Kidney (tissue), 14 donors: ENCODE results near the gene SCAI. TPM values are rescaled to one million over a fixed set of nuclear protein-coding genes. Genes with fewer than 3 reads are reported as not detected.

Experiments
- DNase-seq, 5 donors: peaks; one replicate each; pipeline ENCODE4 v3.0.0-alpha.2; 2013 to 2020
- FAIRE-seq: peaks from 2 replicates; lab custom pipeline; 2012; peaks lifted over from hg19 to GRCh38; lab: Jason Lieb, UNC
- H3K27ac ChIP-seq, 2 donors: one replicate each; pipeline ENCODE4 v1.7.0; 2013; ENCODE audit warnings: low read depth in 2 of 2, low read length in 2 of 2, inconsistent platforms in 1 of 2
- H3K27me3 ChIP-seq: one replicate; pipeline ENCODE4 v1.7.1; 2013; ENCODE audit warnings: low read length, inconsistent platforms; ENCODE audit not compliant: control insufficient read depth, insufficient read depth
- H3K36me3 ChIP-seq, 3 donors: one replicate each; pipeline versions ENCODE4 v1.7.0 to v1.7.1; 2013; ENCODE audit warnings: low read length in 3 of 3, control low read depth in 1 of 3, inconsistent platforms in 1 of 3; ENCODE audit not compliant: insufficient read depth in 3 of 3, control insufficient read depth in 2 of 3
- H3K4me1 ChIP-seq, 3 donors: one replicate each; pipeline versions ENCODE4 v1.7.0 to v1.7.1; 2013; ENCODE audit warnings: low read length in 3 of 3, inconsistent platforms in 1 of 3, low read depth in 1 of 3; ENCODE audit not compliant: control insufficient read depth in 2 of 3, insufficient read depth in 2 of 3
- H3K4me3 ChIP-seq, 3 donors: one replicate each; pipeline versions ENCODE4 v1.7.0 to v1.8.1; 2013; ENCODE audit warnings: low read length in 3 of 3, control low read depth in 1 of 3, inconsistent platforms in 1 of 3
- H3K9ac ChIP-seq, 3 donors: one replicate each; pipeline versions ENCODE4 v1.7.0 to v1.7.1; 2013; ENCODE audit warnings: low read length in 3 of 3, control low read depth in 1 of 3, inconsistent platforms in 1 of 3
- H3K9me3 ChIP-seq, 3 donors: one replicate each; pipeline versions ENCODE4 v1.7.0 to v1.7.1; 2013; ENCODE audit warnings: low read length in 3 of 3, control low read depth in 1 of 3, inconsistent platforms in 1 of 3; ENCODE audit not compliant: control insufficient read depth in 2 of 3, insufficient read depth in 1 of 3
- CTCF ChIP-seq: IDR thresholded peaks from 3 replicates; pipeline ENCODE4 v1.5.1; 2012; ENCODE audit warnings: mild to moderate bottlenecking, moderate library complexity, borderline replicate concordance; ENCODE audit not compliant: insufficient read depth; ENCODE audit errors: extremely low read depth
- intact Hi-C: fragments of 100-400 bp; cut with DNase I; formaldehyde crosslinking; loops from one replicate; pipeline ENCODE4 v1.11.1; 2022
- polyA plus RNA-seq: library from polyadenylated mRNA; stranded (reverse); fragments of 350-450 nt; fragmentation: Illumina TruSeq; extraction: RNeasy Lipid Tissue Mini Kit (QIAGEN cat#74804); gene quantifications from one replicate; pipeline ENCODE4 v1.2.3, GENCODE V29; 2014; ENCODE audit warnings: low read depth, low replicate concordance; ENCODE audit not compliant: insufficient read depth
- total RNA-seq: library from RNA; stranded (reverse); fragmentation: NEBNext Ultra II Directional; extraction: Animal tissue kit (Norgen Biotek cat#: 25700); gene quantifications from one replicate; pipeline ENCODE4 v1.2.1, GENCODE V29; 2021
- donor health status: control.
- donor health status: control.
- donor health status: control.
- donor health status: control.
- donor health status: control.
- donor health status: DM: yes; HTN: yes; CAD: no.
- donor health status: Normal renal cell carcinoma (clear cell type).

SCAI gene
- total and polyA plus RNA-seq, 2 donors from 2014 or later, result 1.4 to 6.9 TPM

- FAIRE-seq (no peak), DNase-seq (no peak)
- Histone ChIP-seq H3K27ac (no peak overlapping the region), H3K4me3 (no peak overlapping the region), H3K36me3 (peaks cover 4 to 18% (median 17%) of the 10 kb centered on the region in 3 donors), H3K9ac (no peak overlapping the region), H3K4me1 (no peaks in the 10 kb centered on the region), H3K9me3 (no peaks in the 10 kb centered on the region), H3K27me3 (no peaks in the 10 kb centered on the region)
- TF ChIP-seq CTCF, result no peak
- intact Hi-C loops, result no loop called here
Measured at GRCh38 chr9:124897570-124898460, 245.5 kb downstream of the SCAI start.

GRCh38 chr9:124894741-124895170 lies 248.6 kb downstream of the SCAI start:
- intact Hi-C loops, result no loop called here
- DNase-seq, result peak in 2 of 5 donors; percentile 21 to 60
- no peak for FAIRE-seq
- no peak overlapping the region for H3K4me3 ChIP-seq
- H3K27ac ChIP-seq, result no peak overlapping the region
- no peaks in the 10 kb centered on the region for H3K27me3 ChIP-seq
- H3K36me3 ChIP-seq, result peaks cover 4 to 30% (median 20%) of the 10 kb centered on the region in 3 donors
- no peaks in the 10 kb centered on the region for H3K4me1 ChIP-seq
- no peaks in the 10 kb centered on the region for H3K9me3 ChIP-seq
- no peak overlapping the region for H3K9ac ChIP-seq
- TF ChIP-seq CTCF, result no peak

GRCh38 chr9:124894035-124894740 lies 249.1 kb downstream of the SCAI start:
- Histone ChIP-seq H3K9me3 (no peaks in the 10 kb centered on the region), H3K4me3 (no peak overlapping the region), H3K27me3 (no peaks in the 10 kb centered on the region), H3K36me3 (peaks cover 4 to 31% (median 23%) of the 10 kb centered on the region in 3 donors), H3K9ac (no peak overlapping the region), H3K27ac (no peak overlapping the region), H3K4me1 (no peaks in the 10 kb centered on the region)
- peak in 1 of 5 donors; percentile 7 for DNase-seq
- intact Hi-C loops, result no loop called here
- FAIRE-seq, result no peak
- TF ChIP-seq CTCF, result no peak

Other genes with a start within 250 kb of the SCAI start
- gene GOLGA1, start 202.4 kb downstream of the SCAI start, total RNA-seq, result 21.0 TPM
- 6.2 TPM for gene GOLGA1, start 202.4 kb downstream of the SCAI start, polyA plus RNA-seq
- 43.9 TPM for gene PPP6C, start 46.3 kb upstream of the SCAI start, total RNA-seq
- 30.4 TPM for gene PPP6C, start 46.3 kb upstream of the SCAI start, polyA plus RNA-seq
- 12.6 TPM for gene RABEPK, start 57.0 kb upstream of the SCAI start, total RNA-seq
- 24.8 TPM for gene RABEPK, start 57.0 kb upstream of the SCAI start, polyA plus RNA-seq
- 358 TPM for gene HSPA5, start 97.8 kb upstream of the SCAI start, total RNA-seq
- gene HSPA5, start 97.8 kb upstream of the SCAI start, polyA plus RNA-seq, result 289 TPM
- gene GAPVD1, start 118.3 kb upstream of the SCAI start, total RNA-seq, result 44.8 TPM
- gene GAPVD1, start 118.3 kb upstream of the SCAI start, polyA plus RNA-seq, result 6.9 TPM